AML-193 (cell line): ENCODE data around the gene MFGE8.

Experiments used
- DNase-seq, 2 experiments: peaks; one replicate each; lab custom pipeline; 2025; lab: John Stamatoyannopoulos, UW

The MFGE8 gene

DNA sequence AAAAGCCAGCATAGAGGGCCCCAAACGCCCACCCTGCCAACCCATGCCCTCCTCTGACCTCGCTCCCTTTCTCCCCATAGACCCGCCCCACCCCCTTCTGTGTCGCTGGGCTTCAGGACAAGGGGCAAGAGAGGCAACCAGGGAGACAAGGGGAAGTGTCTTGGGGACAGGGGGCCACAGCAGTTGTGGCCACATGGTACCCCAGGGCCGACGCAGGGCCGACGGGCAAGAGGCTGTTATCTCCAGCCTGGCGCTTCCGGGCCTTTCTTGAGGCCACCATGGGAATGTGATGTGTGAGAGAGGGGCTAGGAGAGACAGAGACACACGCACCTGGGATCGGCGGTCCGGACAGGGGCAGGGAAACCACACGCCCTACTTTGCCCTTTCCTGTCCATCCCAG is 14.4 kb downstream of the MFGE8 start:
- DNase-seq = no peak

DNA sequence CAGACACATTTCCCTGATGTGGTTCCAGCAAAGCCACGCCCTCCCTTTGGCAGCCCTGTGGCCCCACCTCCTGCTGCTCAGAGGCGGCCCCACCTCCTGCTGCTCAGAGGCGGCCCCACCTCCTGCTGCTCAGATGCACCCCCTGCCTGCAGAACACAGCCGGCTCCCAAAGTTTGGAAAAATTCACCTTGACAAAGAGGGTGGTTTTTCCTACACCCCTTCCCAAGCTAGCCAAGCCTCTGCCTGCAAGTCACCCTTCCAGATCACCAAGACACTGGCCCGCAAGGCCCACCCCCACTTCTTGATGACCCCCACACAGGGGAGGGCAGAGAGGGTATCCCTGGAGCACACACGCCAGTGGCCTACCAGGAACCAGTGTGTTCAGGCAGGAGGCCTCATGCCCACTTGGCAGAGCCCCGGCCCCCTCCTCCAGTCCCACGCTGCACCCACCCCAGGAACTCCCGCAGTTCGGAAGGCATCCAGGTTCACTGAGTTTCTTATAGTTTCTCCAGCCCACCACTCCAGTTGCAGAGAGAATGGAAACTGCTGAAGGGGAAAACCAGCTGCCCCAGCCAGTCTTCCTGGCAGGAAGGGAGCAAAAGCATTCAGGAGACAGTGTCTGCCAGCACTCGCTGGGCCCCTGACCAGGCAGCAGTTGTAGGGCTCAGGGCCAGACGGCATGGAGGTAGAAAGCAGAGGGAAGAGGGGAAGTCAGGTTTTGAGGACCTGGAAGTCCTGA is 15.6 kb downstream of the MFGE8 start:
- DNase-seq = peak; percentile 12 to 34

- no peak for DNase-seq
Observed at GRCh38 chr15:88897142-88897455, 16.1 kb downstream of the MFGE8 start.

DNA sequence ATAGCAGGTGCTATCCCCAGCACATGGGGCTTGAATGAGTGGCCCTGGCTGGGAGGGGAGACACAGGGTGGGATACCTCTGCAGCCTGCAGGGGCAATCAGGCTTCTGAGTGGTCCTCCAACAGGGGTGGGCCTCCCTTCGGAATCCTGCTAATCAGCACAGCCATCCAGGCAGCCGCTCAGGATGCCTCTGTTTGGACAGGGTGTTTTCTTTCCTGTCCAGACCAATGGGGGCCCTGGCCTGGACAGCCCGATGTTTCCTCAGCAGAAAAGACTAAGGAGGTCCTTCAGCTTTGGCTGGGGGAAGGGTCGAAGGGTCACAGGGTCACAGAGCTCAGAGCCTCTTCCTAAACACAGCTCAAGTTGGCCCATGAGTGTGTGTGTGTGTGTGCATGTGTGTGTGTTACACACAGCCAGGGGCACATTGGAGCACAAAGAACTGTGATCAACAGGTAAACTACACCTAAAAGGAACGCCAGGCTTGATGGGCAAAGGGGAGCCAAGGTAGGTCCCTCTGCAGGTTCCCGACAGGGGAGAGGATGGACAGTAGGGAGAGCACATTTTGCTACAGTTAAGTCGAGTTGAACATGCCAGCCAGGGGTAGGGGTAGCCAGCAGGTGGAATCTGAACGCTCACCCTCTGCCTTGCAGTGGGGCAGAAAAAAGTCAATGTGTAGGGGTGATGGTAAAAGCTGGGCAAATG is 16.7 kb downstream of the MFGE8 start:
- DNase-seq = no peak

DNA sequence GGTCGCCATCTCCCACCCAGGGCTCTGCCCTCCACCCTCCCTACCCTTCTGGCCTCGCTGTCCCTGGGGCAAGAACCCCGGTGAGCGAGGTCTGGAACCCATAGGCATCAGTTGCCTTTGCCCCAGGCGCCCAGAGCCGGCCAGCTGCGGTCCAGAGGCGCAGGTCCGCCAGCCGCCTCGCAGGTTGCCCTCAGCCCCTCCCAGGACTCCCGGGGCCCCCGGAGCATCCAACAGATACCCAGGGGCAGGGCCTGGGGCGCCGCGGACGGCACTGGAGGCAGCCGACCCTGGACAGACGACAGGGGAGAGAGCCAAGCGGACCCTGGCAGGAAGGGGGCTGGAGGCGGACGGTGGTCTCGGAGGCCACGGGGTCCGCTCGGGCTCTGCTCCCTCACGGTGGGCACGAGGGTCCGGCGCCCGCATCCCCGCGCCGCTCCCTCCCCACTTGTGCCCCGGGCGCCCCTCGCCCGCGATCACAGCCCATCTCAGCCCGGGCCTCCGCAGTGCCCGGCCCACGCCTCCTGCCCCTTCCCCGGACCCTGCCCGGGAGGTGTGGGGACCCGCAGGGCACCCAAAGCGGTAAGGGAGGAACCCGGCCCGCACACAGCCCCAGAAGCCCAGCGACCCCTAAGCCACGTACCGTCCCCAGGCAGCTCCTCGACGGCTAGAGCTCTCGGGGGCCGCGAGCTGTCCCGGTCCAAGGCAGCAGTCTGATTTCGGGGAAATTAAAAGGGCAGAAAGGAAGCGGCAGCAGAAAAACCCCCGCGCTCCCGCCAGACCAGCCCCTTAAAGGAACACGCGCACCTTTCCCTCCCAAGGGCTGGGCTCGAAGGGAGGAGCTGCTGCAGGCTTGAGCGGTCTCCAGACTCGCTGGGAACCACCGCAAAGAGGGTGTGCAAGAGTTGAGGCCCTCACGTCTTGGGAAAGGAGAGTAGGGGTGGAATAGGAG is 18.1 kb downstream of the MFGE8 start, which contains the start of gene HAPLN3:
Gene HAPLN3 (minus strand): TSS at position 726 of the 949 bp plus-strand sequence. CDS start 8,246 bp downstream, outside the sequence.
- DNase-seq = no peak

GRCh38 chr15:88894348-88894818 is 18.8 kb downstream of the MFGE8 start:
- DNase-seq = no peak

DNA sequence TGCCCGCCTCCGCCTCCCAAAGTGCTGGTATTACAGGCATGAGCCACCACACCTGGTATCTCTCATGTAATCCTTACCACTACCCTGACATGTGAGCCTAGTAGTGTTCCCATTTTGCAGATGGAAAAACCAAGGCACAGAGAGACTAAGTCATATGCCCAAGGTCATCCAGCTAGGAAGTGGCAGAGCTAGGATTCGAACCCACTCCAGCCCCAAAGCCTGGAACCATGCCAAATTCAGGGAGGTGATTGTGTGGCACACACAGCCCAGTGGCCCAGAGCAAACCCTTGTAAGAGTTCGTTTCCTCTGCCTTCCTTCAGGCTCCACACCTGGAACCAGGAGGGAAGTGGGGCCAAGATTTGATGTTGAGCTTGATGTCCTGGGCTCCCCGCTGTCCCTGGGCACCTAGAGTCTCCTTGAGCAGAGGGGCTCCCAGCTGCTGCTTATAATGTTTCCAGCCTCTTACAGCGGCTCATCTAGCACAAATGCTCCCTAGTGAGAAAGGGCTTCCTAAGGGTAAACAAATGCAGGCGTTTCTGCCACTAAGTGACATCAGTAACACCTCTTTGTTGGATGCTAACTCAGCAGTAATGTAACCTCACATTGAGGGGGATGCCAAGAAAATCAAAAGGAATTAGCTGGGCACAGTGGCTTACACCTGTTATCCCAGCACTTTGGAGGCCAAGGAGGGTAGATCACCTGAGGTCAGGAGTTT is 21.5 kb downstream of the MFGE8 start:
- no peak for DNase-seq

- DNase-seq = no peak
Observed at GRCh38 chr15:88890495-88890894, 22.7 kb downstream of the MFGE8 start.

DNA sequence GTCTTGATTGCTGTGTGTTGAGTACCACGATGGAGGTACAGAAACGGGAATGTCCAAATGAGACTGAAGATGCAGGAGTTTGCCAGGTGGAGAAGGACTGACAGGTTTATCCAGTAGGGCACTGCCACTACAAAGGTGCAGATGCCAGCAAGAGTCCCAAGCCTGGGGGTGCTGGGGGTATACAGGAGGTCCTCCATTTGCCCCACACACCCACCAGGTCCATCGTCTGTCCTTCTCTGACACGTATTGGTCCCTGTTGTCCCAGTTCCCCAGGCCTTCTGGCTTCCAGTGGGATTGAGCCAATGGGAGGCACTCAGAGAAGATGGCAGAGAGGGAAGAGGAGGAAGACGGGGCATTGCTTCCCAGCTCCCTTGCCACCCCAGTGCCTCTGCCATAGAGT is 24.5 kb downstream of the MFGE8 start:
- DNase-seq = no peak

DNA sequence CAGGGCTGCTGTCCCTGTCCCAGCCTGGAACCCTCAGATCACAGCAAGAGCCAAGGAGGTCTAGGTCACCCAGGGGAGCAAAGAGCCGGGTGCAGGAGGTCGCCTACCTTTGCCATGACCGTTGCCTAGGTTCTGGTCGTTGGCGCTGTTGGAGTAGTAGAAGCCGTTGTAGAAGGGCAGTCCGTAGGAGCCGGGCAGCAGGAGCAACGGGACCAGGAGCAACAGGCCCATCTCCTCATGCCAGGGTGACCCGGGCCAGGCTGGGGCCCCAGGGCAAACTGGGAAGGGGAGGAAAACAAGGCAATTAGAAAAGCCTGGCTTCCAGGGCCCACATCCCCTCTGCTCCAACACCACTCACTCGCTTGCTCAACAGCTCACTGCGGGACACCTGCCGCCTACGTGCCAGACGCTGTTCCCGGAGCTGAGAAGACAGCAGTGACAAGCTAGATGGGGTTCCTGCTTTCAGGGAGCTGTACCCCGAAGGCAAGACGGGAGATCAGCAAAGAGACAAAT is 26.1 kb downstream of the MFGE8 start:
- DNase-seq = no peak

DNA sequence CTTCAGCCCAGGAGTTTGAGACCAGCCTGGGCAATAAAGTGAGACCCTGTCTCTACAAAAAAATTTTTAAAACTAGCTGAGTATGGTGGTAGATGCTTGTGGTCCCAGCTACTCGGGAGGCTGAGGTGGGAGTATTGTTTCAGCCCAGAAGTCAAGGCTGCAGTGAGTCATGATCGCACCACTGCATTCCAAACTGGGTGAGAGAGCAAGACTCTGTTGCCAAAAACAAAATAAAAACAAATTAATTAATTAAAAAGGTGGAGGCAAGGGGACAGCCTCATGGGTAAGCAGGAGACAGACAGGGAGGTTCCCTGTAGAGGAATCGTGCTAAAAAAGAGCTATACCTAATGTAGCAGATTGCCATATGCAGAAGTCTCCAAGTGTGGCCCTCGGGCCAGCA is 30.4 kb downstream of the MFGE8 start:
- no peak for DNase-seq

- no peak for DNase-seq
Observed at GRCh38 chr15:88881775-88882174, 31.4 kb downstream of the MFGE8 start.

DNA sequence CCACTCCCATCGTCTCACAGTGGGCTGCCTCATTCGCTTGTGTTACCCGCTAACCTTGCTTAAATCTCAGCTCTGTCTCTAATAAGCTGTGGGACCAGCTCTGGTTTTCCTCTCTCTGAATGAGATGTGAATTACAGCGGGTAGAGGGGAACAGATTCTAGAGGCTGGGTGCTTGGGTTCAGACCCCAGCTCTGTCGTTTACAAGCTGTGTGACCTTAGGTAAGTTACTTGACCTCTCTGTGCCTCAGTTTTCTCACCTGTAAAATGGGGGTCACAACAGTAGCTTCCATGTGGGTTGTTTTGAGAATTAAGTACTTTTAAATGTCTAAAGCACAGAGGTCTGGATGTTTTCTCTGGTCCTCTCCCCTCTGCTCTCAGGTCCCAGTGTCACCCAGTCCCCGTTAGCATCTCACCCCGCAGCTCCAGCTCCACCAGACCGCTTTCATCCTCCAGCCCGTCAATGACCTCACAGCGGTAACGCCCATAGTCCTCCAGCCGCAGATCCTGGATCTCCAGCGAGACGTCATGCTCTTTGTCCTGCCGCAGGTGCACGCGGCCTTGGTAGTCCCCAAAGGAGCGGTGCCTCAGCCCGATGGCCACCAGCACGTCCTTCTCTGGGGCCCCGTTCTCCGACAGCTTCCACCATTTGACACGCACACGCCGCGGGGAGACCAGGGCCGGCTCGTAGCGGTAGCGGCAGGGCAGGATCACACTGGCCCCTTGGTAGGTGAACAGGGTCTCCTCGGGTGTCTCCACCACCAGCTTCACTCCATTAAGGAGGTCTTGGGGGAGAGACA is 32.0 kb downstream of the MFGE8 start:
- DNase-seq = no peak

DNA sequence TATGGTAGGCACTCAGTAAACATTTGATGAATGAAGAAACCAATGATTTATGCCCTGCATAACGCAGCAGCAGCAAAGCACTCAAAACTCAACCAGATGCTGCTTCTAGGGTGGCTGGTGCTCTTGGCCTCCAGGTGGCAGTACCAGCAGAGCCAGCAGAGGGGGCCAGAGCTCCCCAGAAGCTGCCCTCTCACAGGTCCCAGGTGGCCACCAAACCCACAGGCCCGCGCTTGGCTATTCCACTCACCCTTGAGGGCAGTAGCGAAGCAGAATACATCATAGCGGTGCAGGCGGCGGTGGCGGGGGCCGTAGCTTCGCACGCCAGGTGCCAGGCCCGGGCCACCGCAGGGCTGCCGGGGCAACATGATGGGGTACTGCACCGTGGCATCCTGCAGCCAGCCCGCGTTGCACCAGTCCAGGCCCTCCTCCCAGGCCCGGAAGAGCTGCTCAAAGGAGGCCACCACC is 34.4 kb downstream of the MFGE8 start:
- DNase-seq = peak; percentile 19 to 38

GRCh38 chr15:88877906-88878305 is 35.3 kb downstream of the MFGE8 start:
- no peak for DNase-seq

DNA sequence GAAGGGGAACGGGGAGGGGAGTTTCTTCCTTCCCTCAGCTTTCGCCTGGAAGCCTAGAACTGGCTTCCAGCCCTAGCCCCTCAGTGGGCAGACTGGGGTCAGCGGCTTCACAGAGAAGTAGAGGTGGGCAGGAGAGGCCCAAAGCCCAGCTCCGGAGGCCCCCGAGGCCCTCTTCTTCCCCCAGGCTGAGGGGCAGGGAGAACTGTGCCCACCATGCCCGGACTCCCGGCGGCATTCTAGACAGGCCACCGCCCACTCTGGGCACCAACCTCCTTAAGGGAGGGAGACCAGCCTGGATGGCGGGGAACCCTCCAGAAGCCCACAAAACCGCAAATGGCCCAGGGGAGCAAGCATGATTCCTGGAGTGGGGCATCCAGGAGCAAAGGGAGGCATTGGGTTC is 35.8 kb downstream of the MFGE8 start:
- no peak for DNase-seq

- no peak for DNase-seq
Observed at GRCh38 chr15:88876573-88876972, 36.6 kb downstream of the MFGE8 start.

GRCh38 chr15:88874684-88875083 is 38.5 kb downstream of the MFGE8 start:
- no peak for DNase-seq

- DNase-seq = no peak
Observed at GRCh38 chr15:88874275-88874674, 38.9 kb downstream of the MFGE8 start.

DNA sequence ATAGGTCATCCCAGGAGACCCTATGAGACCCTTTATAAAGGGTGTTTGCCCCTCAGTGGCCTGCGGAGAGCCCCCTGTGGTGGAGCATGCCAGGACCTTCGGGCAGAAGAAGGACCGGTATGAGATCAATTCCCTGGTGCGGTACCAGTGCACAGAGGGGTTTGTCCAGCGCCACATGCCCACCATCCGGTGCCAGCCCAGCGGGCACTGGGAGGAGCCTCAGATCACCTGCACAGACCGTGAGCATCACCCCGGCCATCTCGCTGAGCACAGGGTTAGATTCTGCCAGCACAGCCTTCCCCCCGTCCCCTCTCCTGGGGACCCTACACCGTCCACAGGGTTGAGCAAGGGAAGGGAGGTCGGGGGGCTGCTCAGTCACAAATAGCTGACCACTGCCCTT is 39.4 kb downstream of the MFGE8 start:
- no peak for DNase-seq

DNA sequence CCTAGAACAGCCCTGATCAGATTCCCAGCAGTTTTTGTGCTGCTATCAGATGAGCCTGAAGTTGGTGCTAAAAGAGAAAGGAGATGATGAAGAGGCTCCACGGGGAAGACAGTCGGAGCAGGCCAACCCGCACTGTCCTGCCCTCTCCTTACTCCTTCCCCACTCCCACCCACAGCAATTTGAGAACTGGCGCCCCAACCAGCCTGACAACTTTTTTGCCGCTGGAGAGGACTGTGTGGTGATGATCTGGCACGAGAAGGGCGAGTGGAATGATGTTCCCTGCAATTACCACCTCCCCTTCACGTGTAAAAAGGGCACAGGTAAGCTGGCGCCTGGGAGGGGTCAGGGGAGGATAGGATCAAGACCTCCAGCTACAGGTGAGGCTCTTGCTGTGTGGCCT is 40.5 kb downstream of the MFGE8 start:
- no peak for DNase-seq
